ENCODE data around the gene CDPF1. TPM values are rescaled to one million over a fixed set of nuclear protein-coding genes. Genes with fewer than 3 reads are reported as not detected.

CDPF1 gene
- total and polyA plus RNA-seq, 11 donors, result 7.4 to 13.6 (median 9.3) TPM

- H3K4me1 ChIP-seq, result peaks cover 0 to 43% (median 18%) of the 10 kb centered on the region in 12 donors
- ATAC-seq (no peak), DNase-seq (no peak)
- 40 to 90% (median 86%) methylated on average over 1 to 7 of the region's 7 CpGs for WGBS, 4 donors
- H3K27ac ChIP-seq, result peak overlapping the region in 10 of 12 donors; percentile 41 to 86 (median 78)
- peaks cover 0 to 7% (median 0%) of the 10 kb centered on the region in 12 donors for H3K9me3 ChIP-seq
- intact Hi-C loops (cut with DNase I), result no loop called here
- peaks cover 0 to 70% (median 54%) of the 10 kb centered on the region in 9 donors for H3K36me3 ChIP-seq
- no peaks in the 10 kb centered on the region for H3K27me3 ChIP-seq
- H3K4me3 ChIP-seq, result peak overlapping the region in 1 of 12 donors; percentile 49
- no peak for TF ChIP-seq CTCF (IDR thresholded peaks at IDR 0.05)
These were observed 38.8 kb upstream of the CDPF1 start for GRCh38 chr22:46288846-46289243.

- H3K4me1 ChIP-seq, result peaks cover 0 to 43% (median 18%) of the 10 kb centered on the region in 12 donors
These were observed 38.0 kb upstream of the CDPF1 start for GRCh38 chr22:46287873-46288751.

GRCh38 chr22:46286941-46287872 lies 37.1 kb upstream of the CDPF1 start:
- peak overlapping the region in 10 of 12 donors; percentile 21 to 49 (median 36) for H3K4me3 ChIP-seq
- 90 to 96% (median 95%) methylated on average over 12 to 15 of the region's 15 CpGs for WGBS, 4 donors
- no peak for DNase-seq
- intact Hi-C loops (cut with DNase I), result no loop called here
- TF ChIP-seq CTCF (IDR thresholded peaks at IDR 0.05) (no peak), POLR2A (IDR thresholded peaks at IDR 0.05) (no peak)
- H3K4me1 ChIP-seq, result peaks cover 0 to 43% (median 18%) of the 10 kb centered on the region in 12 donors
- peaks cover 0 to 6% (median 0%) of the 10 kb centered on the region in 12 donors for H3K9me3 ChIP-seq
- ATAC-seq, result no peak
- peak overlapping the region in 11 of 12 donors; percentile 41 to 86 (median 78) for H3K27ac ChIP-seq
- H3K27me3 ChIP-seq, result no peaks in the 10 kb centered on the region
- H3K36me3 ChIP-seq, result peaks cover 0 to 68% (median 59%) of the 10 kb centered on the region in 9 donors

More at GRCh38 chr22:46287873-46288751, 38.0 kb upstream of the CDPF1 start:
- Histone ChIP-seq H3K27me3 (no peaks in the 10 kb centered on the region), H3K36me3 (peaks cover 0 to 68% (median 59%) of the 10 kb centered on the region in 9 donors), H3K4me3 (peak overlapping the region in 10 of 12 donors; percentile 21 to 49 (median 36)), H3K9me3 (peaks cover 0 to 7% (median 0%) of the 10 kb centered on the region in 12 donors), H3K27ac (peak overlapping the region; percentile 41 to 86 (median 74))
- intact Hi-C loops (cut with DNase I), result no loop called here
- ATAC-seq (peak in 3 of 4 donors; percentile 38 to 71 (median 50)), DNase-seq (peak; percentile 38 to 77 (median 50))
- 48 to 55% (median 51%) methylated on average over 14 to 24 of the region's 24 CpGs for WGBS, 4 donors
- TF ChIP-seq CTCF (IDR thresholded peaks at IDR 0.05) (no peak), POLR2A (IDR thresholded peaks at IDR 0.05) (no peak)

Data from heart left ventricle (tissue), 16 donors.